ENCODE data around the gene OMP. TPM values are rescaled to one million over a fixed set of nuclear protein-coding genes. Genes with fewer than 3 reads are reported as not detected.

OMP gene
- total RNA-seq, 1 experiment from 2014 or later, result not detected

DNA sequence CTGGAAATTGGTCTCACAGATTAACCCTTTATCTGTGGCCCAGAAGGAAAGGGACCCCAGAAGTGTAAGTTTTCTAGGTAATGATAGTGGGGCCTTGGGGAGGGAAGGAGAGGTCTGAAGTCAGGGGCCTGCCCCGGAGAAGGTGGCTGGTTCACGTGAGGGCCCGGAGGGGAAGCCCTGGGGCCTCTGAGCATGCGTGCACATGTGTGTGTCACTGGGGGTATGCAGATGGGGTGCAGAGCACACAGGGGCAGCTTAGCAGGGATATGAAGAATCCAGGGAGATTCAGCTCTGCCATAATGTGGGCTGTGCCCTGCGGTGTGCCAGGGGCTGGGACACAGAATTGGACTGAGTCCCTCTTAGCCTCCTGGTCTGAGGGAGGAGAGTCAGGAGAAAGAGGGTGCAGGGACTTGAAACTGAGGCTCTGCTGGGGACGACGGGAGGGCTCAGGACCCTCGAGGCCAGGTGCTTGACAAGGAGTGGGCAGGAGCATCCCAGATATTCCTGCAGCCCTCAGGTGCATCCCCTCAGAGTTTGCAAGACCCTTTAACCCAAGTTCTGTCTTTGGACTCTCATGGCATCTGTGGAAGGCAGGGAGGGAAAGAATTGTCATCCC, 40.9 kb downstream of the OMP start:
- no peaks in the 10 kb centered on the region for H3K4me1 Mint-ChIP-seq (ENCODE audit: insufficient read depth, unreplicated experiment)
- H3K4me3 Mint-ChIP-seq (ENCODE audit: unreplicated experiment), result no peak overlapping the region
- DNase-seq (ENCODE audit: unreplicated experiment), result no peak
- no peaks in the 10 kb centered on the region for H3K9me3 Mint-ChIP-seq (ENCODE audit: unreplicated experiment)
- intact Hi-C loops (cut with micrococcal nuclease), result no loop called here
- H3K27me3 Mint-ChIP-seq (ENCODE audit: insufficient read depth, unreplicated experiment), result peaks cover 18% of the 10 kb centered on the region
- no peak overlapping the region for H3K27ac Mint-ChIP-seq (ENCODE audit: low read depth, unreplicated experiment)
- no peaks in the 10 kb centered on the region for H3K36me3 Mint-ChIP-seq (ENCODE audit: insufficient read depth, unreplicated experiment)
- POLR2A ChIA-PET, result no interaction called here
- CTCF ChIA-PET, result interaction anchor here (5.9 kb wide), 1 partner anchor 16 kb away, joined by 34 read pairs; the partner anchor contains the start of gene MYO7A
- TF ChIP-seq, protein P1, sequence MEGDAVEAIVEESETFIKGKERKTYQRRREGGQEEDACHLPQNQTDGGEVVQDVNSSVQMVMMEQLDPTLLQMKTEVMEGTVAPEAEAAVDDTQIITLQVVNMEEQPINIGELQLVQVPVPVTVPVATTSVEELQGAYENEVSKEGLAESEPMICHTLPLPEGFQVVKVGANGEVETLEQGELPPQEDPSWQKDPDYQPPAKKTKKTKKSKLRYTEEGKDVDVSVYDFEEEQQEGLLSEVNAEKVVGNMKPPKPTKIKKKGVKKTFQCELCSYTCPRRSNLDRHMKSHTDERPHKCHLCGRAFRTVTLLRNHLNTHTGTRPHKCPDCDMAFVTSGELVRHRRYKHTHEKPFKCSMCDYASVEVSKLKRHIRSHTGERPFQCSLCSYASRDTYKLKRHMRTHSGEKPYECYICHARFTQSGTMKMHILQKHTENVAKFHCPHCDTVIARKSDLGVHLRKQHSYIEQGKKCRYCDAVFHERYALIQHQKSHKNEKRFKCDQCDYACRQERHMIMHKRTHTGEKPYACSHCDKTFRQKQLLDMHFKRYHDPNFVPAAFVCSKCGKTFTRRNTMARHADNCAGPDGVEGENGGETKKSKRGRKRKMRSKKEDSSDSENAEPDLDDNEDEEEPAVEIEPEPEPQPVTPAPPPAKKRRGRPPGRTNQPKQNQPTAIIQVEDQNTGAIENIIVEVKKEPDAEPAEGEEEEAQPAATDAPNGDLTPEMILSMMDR (IDR thresholded peaks at IDR 0.05; ENCODE audit: unreplicated experiment), result no peak
- BruUV-seq (replicated peaks), result no TSS peak

DNA sequence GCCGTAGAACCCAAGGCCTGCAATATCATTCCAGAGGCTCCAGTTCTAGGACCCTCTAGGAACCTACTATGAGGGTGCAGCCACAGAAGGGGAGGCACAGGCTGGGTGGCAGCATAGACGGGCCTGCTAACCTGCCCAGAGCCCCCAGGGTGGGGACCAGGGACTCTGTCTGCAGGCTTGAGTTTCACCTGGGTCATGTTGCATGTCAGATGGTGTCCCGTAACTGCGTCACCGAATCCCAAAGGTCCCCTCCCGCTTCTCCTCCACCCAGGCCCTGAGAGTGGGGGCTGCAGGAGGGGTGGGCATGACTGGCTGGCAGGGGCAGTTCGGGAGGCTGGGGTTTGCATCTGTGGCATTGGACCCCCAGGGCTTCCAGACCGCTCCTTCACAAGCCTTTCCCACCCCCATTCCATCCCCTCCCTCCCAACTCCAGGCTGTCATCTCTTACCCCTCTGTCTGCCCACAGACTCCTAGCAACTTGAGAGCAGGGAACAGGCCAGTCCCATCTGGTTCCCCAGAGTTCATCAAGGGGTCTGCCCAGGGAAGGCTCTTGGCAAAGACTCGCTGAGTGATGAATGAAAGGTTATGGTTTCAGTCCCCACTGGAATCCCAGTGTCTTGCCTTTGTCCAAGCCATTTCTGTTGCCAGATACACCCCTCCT, 41.7 kb downstream of the OMP start:
- TF ChIP-seq, protein P1 (IDR thresholded peaks at IDR 0.05; ENCODE audit: unreplicated experiment), result no peak
- H3K9me3 Mint-ChIP-seq (ENCODE audit: unreplicated experiment), result no peaks in the 10 kb centered on the region
- POLR2A ChIA-PET, result no interaction called here
- H3K27me3 Mint-ChIP-seq (ENCODE audit: insufficient read depth, unreplicated experiment), result peaks cover 18% of the 10 kb centered on the region
- CTCF ChIA-PET, result interaction anchor here (5.9 kb wide), 1 partner anchor 17 kb away, joined by 34 read pairs; the partner anchor contains the start of gene MYO7A
- intact Hi-C loops (cut with micrococcal nuclease), result no loop called here
- no TSS peak for BruUV-seq (replicated peaks)
- no peaks in the 10 kb centered on the region for H3K36me3 Mint-ChIP-seq (ENCODE audit: insufficient read depth, unreplicated experiment)
- H3K4me1 Mint-ChIP-seq (ENCODE audit: insufficient read depth, unreplicated experiment), result no peaks in the 10 kb centered on the region
- no peak for DNase-seq (ENCODE audit: unreplicated experiment)
- no peak overlapping the region for H3K27ac Mint-ChIP-seq (ENCODE audit: low read depth, unreplicated experiment)
- no peak overlapping the region for H3K4me3 Mint-ChIP-seq (ENCODE audit: unreplicated experiment)

DNA sequence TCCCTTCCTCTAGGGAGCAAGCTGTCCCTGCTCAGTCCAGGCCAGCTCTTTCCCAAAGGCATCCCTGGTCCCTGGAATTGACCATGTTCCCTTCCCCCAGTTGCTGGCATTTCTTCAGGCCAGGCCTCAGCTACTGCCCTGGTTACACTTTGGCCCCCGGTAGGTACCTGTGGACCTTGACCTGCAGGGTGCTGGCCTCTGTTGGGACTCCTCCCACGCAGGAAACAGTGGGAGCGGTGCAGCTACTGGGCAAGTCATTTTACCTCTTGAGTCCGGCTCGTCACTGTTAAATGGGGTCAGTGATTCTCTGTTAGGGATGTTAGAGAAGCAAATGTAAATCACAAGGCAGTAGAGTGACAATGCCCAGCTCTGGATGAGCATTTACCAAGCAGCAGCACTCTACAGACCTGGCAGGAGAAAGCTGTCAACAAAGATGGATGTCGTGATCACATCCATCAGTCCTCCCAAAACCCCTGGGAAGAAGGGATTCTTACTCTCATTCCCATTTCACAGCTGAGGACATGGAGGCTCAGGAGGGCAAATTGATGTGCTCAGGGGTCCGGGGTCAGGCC, 42.3 kb downstream of the OMP start:
- no TSS peak for BruUV-seq (replicated peaks)
- no peak for DNase-seq (ENCODE audit: unreplicated experiment)
- Mint-ChIP-seq H3K9me3 (ENCODE audit: unreplicated experiment) (no peaks in the 10 kb centered on the region), H3K36me3 (ENCODE audit: insufficient read depth, unreplicated experiment) (no peaks in the 10 kb centered on the region), H3K4me3 (ENCODE audit: unreplicated experiment) (no peak overlapping the region), H3K27me3 (ENCODE audit: insufficient read depth, unreplicated experiment) (peaks cover 18% of the 10 kb centered on the region), H3K27ac (ENCODE audit: low read depth, unreplicated experiment) (no peak overlapping the region), H3K4me1 (ENCODE audit: insufficient read depth, unreplicated experiment) (no peaks in the 10 kb centered on the region)
- ChIA-PET CTCF (no interaction called here), POLR2A (no interaction called here)
- TF ChIP-seq, protein P1 (IDR thresholded peaks at IDR 0.05; ENCODE audit: unreplicated experiment), result no peak
- intact Hi-C loops (cut with micrococcal nuclease), result no loop called here

DNA sequence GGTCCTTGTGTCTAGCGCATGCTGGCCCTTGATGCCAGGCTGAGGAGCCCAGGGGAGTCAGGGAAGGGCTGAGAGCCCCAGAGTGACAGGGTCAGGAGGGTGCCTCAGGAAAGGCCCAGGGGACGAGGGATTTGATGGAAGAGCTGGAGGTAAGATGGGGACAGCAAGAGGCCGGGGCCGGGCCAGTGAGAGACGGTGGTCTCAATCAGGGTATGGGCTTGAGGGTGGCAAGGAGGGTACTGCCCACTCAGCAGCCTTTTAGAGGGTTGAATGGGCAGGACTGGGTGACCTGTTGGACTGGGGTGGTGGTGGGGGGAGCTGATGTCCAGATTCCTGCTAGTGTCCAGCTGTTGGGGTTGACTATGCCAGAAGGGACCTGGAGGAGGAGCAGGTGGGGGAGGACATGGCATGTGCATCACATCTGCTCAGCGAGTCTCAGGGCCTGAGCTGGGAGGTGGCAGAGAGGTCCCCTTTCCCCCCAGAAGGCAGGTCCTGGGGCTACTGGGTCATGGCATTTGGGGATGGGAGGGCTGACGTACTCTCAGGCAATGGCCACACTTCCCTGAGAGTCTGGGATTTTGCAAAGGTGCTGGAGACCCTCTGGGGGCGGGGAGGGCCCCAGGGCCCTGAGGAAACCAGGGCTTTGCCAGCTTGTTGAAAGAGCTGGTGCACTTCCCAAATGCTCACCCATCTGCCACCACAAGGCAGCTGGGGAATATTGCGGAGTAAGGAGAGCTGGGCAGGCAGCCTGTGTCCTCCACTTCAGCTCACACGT, 43.8 kb downstream of the OMP start:
- intact Hi-C loops (cut with micrococcal nuclease), result no loop called here
- POLR2A ChIA-PET, result interaction anchor here (0.7 kb wide), 3 partner anchors 22 to 759 kb away, joined by 3 read pairs; no protein-coding TSS in a partner anchor
- CTCF ChIA-PET, result interaction anchor here (0.6 to 1.0 kb wide), 3 partner anchors 15 to 402 kb away, joined by 3 to 4 read pairs (median 4); no protein-coding TSS in a partner anchor
- DNase-seq (ENCODE audit: unreplicated experiment), result no peak
- no TSS peak for BruUV-seq (replicated peaks)
- no peak overlapping the region for H3K27ac Mint-ChIP-seq (ENCODE audit: low read depth, unreplicated experiment)
- no peaks in the 10 kb centered on the region for H3K9me3 Mint-ChIP-seq (ENCODE audit: unreplicated experiment)
- no peak overlapping the region for H3K4me3 Mint-ChIP-seq (ENCODE audit: unreplicated experiment)
- no peaks in the 10 kb centered on the region for H3K36me3 Mint-ChIP-seq (ENCODE audit: insufficient read depth, unreplicated experiment)
- TF ChIP-seq, protein P1 (IDR thresholded peaks at IDR 0.05; ENCODE audit: unreplicated experiment), result no peak
- H3K4me1 Mint-ChIP-seq (ENCODE audit: insufficient read depth, unreplicated experiment), result no peaks in the 10 kb centered on the region
- H3K27me3 Mint-ChIP-seq (ENCODE audit: insufficient read depth, unreplicated experiment), result peaks cover 18% of the 10 kb centered on the region

All from MCF 10A (cell line).